NCI-H1694 (cell line): ENCODE data around the gene CDK5RAP3.
A peak's percentile ranks its signal among the peaks of the same experiment; 100 is the strongest.
"Not testable (repeated sequence)": the region's sequence is repeated elsewhere in the genome, so short reads cannot be mapped to it uniquely, and the experiment has no call there.

Experiments used
- DNase-seq: peaks from one replicate; lab custom pipeline; 2025; lab: John Stamatoyannopoulos, UW

The CDK5RAP3 gene

DNA sequence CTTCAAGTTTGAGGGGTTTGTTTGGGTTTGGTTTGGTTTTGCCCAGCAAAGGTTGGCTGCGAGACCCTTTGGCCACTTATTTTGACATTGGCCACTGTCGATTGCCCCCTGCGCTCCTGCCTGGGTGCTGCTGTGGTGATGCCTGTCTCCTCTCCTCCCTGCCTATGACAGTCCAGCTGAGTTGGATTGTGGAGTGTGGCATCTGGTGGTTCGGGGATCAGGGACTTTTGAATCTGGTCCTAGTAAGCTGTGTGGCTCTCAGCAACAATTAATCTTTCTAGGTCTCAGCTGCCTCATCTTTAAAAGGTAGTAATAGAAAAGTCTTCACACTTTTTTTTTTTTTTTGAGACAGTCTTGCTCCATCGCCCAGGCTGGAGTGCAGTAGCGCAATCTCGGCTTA lies 27.1 kb downstream of the CDK5RAP3 start:
- no peak for DNase-seq

DNA sequence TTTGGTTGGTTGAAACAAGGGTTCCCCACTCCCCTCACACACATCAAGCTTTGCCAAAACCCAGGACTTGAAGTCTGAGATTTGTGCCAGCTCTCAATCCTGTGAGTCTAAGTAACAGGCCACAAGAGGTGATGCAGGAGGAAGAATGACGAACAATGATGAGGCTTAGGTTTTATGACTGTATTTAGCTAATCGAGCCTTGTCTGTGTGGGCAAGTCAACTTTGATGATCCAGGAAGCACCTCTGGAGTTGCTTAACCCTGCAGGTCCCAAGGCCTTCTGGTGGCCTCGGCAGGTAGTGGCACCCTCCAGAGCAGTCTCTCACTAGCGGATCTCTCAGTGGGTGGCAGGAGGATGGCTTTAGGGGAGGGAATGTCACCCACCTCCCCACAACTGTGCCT lies 28.7 kb downstream of the CDK5RAP3 start:
- no peak for DNase-seq

DNA sequence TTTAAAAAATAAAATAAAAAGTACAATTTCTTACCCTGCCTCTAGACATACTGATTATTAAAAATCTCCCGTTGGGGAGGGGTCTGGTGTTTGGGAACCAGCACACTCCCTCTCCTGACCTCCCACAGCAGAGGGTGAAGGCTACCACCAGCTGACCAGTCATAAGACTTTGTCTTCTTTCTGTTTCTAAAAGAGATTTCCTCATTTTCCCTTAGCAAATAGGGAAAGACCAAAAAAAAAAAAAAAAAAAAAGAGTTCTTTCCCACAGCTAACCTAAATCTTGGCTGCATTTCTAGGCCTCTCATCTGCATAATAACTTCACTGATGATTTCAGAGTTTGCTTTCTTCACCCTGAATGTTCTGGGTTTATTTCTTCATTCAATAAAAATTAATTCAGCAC lies 30.3 kb downstream of the CDK5RAP3 start:
- DNase-seq, result no peak

DNA sequence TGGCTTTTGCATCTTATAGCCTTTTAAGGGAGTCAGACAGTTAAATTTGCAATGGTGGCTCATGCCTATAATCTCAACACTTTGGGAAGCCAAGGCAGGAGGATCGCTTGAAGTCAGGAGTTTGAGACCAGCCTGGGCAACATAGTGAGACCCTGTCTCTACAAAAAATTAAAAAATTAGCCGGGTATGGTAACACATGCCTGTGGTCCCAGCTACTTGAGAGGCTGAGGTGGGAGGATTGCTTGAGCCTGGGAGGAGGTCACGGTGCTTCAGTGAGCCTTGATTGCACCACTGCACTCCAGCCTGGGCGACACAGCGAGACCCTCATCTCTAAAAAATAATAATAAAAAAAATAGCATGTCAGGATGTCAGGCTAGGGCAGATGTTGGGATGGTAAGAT lies 30.7 kb downstream of the CDK5RAP3 start:
- DNase-seq, result not testable (repeated sequence)

DNA sequence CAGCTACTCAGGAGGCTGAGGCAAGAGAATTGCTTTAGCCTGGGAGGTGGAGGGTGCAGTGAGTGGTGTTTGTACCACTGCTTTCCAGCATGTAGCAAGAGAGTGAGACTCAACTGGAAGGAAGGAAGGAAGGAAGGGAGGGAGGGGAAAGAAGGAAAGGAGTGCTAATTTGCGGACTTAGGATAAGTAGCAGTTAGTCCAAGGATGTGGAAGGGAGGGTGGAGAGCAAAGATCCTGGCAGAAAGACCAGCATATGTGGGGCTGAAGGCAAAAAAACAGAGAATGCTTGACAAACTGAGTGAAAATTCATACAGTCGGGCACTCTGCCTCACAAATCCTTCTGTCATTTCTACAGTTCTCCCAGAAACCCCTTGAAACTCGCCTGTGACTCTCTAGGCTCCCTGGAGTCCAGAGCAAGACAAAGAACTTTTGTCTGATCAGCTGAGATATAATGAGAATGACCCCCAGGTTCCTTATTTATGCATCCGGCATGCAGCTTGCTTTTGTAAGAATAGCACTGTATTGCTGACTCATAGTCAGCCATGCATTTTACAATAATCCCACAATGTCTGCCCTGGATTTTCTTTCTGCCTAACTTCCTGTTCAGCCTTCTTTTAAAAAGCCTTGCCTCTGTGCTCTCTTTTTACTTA lies 31.5 kb downstream of the CDK5RAP3 start:
- DNase-seq, result peak; percentile 47

DNA sequence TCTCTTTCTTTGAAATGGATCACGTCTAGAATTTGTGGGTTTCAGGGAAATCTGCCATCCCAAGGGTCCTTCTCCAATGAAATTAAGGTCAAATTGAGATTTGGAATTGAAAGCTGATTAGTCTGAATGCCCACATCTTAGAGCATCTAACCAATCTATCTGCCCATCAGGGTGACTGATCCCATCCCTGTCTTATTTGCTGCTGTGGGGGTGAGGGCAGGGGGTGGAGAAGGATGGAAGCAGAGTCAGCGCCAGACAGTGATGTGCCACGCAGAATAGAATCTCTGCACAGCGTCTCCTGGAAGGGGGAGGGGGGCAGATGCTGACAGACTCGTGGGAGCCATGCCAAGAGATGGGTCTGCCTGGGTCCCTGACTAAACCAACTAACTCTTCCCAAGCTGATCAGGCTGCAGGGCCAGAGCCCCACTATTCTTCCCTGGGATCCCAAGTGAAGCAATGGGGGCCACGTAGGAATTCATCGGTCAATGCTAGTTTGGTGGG lies 32.1 kb downstream of the CDK5RAP3 start:
- DNase-seq, result peak; percentile 94

DNA sequence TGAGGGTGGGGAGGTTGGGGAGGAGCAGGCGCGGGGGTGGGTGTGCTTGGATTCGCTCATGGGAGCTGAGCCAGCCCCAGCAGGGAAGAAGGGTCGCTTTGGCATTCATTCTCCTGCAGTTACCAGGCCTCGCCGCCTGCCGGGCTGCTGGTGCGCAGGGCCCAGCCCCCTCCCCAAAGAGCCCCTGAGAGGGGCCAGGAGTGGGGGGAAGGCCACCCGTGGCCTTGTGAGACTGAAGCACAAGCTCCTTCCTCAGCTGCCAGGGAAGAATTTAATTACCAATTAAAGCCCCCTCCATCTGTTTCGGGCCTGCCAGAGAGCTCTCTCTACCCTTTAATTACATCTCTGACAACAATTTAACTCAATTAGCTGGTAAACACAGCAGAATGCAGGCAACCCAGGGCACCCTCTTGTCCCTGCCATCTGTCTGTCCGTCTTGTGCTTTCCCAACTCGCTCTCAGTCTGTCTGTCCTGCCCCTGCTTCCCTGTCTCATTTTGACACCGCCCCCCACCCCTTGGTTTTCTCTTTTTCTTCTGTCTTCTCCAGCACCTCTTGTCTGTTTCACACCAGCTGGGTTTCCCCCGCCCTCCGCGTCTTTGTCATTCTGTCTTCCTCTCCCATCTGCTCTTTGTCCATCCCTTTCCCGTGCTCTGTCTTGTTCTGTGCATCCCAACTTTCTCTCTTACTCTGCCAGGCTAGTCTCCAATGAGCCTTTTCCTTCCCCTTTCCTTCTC lies 32.7 kb downstream of the CDK5RAP3 start:
- DNase-seq, result peak; percentile 99

DNA sequence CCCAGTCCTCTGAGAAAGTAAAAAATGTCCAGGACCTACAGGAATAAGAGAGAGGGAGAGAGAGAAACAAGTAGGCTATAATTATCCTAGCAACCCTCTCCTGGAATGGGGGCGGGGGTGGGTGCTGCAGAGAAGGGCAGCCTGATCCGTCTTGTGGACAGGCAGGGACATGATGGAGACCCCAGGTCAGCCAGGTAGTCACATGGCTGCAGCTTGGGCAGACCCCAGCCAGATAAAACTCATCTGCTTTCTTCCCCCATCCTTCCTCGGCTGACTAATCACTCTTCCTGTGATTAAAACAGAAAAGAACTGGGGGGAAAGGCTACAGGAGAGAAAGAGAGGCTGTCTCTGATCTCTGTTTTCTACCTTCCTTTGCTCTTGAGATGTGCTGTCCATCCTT lies 34.1 kb downstream of the CDK5RAP3 start:
- DNase-seq, result no peak

DNA sequence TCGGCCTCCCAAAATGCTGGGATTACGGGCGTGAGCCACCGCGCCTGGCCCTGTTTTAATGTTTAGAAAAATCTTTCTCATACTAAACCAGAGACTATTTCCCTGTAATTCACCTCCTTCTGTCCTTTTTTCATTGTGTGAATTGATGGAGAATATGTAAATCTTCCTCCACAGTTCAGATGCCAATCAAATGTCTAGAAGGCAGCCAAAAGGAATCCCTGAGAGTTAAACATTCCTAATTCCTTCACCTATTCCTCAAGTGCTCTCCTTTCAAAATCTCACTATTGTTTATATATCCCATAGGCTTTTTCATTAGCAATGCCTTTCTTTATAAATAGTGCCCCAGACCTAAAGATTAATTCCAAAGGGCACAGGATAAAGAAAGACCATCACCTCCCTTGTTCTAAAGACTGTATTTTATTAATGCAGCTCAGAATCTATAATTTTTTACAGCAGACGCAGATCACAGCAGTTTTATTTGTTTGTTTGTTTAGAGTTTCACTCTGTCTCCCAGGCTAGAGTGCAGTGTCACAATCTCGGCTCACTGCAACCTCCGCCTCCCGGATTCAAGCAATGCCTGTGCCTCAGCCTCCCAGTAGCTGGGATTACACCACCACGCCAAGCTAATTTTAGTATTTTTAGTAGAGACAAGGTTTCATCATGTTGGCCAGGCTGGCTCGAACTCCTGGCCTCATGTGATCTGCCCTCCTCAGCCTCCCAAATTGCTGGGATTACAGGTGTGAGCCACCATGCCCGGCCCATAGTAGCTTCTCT lies 36.2 kb downstream of the CDK5RAP3 start:
- DNase-seq, result no peak

DNA sequence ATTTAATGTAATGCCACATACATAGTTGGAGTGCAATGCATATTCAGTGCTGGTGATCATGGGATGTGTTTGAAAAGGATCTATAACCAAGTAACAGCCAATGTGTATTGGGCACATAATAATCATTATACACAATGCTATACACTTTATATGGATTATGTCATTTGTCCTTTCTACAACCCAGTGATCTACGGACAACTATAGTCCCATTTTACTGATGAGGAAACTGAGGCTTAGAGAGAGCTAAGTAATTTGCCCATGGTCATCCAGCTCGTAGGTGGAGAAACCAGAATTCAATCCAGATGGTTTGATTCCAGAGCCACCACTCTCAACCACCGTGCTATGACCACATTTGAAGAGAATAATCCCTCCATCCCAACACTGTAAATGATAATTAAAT lies 39.3 kb downstream of the CDK5RAP3 start:
- no peak for DNase-seq

DNA sequence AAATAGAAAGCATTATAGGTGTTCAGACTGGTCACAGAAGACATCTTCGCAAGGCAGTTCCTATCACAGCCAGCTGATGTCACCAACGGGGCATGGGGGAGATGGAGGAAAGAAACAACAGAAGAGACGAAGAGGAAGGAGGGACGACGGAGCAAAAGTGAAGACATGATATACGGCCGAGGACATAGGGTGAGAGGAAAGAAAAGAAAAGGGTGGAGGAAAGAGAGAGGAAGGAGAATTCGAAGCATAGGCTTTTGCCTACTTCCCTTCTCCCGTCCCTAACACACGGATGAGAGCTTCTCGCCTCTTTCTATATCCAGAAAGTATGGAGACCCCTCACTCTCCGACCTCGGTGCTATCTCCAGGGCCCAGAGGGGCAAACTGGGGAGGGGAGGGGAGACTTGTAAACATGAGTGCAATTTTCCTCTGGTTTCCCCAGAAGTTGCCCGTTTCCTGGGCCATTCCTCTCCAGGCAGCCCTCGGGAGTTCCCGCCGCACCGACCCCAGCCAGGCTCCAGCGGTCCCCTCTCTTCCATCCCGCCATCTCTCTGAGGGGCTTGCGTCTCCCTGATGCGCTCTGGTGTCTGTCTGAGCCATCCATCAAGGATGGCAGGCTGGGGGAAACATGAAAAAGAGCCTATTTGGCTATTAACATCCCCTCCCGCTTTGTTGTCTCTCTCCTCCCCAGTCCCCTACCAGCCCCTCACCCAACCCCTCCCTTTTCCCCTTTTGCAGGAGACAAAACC lies 40.7 kb downstream of the CDK5RAP3 start:
- DNase-seq, result peak; percentile 80

DNA sequence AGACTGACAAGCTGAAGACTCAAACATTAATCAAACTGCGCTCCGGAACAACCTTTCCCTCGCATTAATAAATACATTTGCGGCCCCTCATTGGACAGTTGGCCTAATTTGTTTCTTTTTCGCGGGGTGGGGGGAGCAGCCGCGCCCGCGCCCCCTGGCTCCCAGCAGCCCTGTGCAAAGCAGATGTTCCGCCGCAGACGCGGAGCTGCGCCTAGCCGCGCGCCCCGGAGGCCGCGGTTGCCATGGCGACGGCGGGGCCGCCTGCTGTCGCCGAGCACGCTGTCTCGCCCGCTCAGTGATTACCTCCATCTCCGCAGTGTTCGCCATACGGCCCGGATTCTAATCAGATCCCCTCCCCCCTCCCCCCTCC lies 41.2 kb downstream of the CDK5RAP3 start:
- peak; percentile 97 for DNase-seq

DNA sequence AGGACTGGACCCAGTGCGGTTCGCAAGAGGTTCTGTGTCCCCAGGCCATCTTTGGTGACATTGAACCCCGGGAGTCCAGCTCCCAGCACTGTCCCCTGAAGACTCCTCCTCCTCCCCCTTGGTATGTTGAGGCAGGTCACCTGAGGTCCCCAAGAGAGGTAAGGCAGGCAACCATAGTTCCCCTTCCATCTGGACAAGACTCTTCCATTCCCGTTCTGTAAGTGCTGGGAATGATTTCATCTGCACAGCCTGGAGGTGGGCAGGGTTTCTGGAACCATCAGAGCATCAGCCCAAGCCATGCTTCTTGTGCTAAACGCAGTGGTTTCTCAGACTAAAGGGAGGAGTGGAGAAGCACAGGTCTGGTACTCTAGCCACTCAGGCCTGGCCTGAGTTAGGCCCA lies 41.7 kb downstream of the CDK5RAP3 start:
- peak; percentile 25 for DNase-seq

DNA sequence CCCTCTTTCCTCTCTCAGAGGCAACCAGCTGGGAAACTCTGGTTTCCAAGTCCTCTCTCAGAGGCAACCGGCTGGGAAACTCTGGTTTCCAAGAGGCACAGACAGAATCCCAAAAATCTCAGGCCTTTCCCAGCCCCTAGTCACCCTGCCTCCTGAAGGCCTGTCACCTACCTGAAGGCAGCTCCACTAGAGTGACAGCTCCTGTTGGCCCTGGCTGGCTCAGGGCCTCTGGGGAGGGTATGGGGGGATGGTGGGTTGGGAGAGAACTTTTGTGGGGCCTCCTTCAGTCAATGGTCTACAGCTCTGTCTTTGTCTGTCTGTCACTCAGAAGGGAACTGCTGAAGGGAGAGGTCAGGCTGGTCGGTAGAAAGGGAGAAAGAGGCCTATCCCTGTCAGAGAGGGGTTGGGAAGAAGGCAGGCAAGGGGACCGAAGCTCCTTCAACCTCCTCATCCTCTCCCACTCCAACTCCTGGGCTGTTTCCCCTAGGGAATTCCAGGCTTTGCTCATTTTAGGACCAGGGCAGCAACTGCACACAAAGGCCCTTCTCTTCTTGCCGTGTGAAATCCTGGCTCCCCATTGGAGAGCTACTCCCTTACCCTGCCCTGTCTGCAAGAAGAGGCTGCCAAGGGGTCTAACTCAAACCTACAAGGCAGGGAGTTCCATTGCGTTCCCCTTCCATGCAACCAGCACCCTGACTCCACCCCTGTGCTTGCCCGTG lies 43.1 kb downstream of the CDK5RAP3 start:
- no peak for DNase-seq

DNA sequence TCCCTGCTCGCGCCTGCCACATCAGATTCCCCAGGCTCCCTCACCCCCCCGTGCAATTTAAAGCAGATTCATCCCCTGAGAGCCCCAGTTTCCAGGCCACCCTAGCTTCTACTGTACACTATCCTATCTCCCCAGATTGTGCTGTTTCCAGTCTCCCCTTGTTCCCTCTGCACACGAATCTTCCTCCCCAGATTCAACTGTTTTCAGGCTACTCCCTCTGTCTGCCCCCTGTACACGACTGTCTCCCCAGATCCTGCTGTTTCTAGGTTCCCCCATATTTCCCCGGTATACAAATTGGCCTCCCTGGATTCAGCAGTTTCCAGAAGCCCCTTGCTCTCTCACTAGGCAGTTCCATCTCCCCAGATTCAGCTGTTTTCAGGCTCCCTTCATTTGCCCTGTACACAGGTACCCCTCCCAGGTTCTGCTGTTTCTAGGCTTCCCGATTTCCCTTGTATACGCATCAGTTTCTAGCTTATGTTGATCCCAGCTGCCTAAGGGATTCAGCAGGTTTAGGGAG lies 43.7 kb downstream of the CDK5RAP3 start:
- DNase-seq, result peak; percentile 86

DNA sequence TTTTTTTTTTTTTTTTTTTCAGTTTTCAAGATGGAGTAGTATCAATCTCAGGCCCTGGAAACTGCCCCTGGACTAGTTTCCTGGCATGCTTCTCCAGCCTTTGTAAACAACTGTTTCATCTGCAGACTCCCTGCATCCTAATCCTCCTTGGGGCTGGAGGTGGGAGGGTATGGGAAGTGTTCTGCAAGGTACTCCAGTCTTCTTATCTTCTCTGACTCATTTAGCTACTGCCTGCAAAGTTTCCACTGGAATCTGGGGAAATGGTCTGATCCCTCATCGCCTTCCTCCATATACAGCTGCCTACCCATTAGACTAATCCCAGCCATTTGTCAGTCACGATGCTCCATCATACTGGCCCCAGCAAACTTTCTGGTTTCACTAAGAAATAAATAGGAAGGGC lies 45.2 kb downstream of the CDK5RAP3 start:
- DNase-seq, result no peak

DNA sequence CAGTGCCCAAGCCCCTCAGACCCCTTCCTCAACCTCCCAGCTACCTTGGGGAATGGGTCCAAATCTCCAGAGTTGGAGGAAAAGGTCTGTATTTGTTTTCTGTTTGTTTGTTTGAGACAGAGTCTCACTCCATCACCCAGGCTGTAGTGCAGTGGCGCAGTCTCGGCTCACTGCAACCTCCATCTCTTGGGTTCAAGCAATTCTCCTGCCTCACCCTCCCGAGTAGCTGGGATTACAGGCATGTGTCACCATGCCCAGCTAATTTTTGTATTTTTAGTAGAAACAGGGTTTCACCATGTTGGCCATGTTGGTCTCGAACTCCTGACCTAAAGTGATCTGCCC lies 46.9 kb downstream of the CDK5RAP3 start:
- DNase-seq, result not testable (repeated sequence)

DNA sequence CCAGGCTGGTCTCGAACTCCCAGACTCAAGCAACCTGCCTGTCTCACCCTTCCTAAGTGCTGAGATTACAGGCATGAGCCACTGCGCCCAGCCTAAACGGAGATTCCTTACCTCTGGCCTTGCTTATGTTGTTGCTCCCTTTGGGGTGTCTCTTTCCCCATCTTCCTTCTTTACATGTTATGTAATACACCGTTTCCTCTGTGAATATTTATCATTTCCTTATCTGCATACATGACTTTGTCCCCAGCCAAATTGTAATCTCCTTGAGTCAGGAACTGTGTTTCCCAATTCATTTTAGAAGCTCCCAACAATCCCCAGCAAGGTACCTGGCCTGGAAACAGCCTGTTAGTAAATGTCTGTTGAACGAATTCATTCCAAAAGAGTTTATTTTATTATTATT lies 51.0 kb downstream of the CDK5RAP3 start:
- no peak for DNase-seq

DNA sequence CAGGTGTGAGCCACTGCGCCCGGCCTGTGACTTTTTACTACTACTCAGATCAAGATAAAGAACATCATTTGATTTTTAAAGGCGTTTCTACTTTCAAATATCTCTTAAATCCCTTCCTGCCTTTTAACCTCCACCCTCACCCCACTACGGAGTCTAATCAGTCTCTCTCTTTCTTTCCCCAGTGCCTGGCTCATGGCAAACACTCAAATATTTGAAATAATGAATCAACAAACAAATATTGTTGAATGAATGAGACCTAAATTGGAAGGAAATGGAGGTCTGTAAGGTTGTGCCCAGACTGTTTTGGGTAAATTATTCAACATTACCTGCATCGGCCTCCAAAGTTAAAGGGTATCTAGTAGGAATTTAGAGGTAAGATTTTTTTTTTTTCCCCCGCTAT lies 52.0 kb downstream of the CDK5RAP3 start:
- no peak for DNase-seq

DNA sequence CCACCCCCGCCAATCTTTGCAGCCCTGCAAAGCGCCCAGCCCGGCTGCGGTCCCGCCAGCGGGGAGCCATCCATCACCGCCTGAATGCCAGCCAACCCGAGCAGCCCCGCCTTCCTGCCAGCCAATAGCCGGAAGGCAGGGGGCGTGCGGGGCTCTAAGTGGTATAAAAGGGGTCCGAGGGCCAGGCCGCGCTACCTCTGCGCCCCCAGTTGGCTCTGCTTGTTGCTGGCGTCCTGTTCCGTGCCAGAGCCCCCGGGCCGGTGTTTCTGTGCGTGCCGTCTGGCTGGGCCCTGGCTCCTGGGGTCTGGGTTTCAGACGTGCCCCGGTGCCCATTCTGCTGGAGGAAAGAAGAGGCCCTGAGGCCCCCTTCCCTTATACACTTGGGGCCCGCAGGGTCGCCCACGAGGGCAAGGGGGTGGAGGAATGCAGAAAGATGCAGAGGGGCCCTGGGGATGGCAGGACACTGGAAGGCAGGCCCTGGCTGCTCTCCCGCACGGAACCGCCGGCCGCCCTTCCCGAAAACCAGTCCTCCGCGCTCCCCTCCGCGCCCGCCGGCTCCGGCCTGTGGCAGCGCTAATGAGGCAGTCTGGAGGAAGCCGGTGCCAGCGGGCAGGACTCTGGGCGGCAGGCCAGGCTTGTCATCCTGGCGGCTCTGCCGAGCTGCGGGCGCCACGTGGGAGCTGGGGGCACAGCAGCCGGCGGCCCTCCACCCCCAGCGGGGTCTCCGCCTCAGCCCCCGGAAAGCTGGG lies 52.7 kb downstream of the CDK5RAP3 start:
- peak; percentile 85 for DNase-seq
